HepG2 (cell line): ENCODE measurements around the gene SULT2B1.

ENCODE experiments used
- FIP1L1 ChIP-seq: fragments of 200-400 bp; formaldehyde crosslinking; IDR thresholded peaks from 2 replicates; pipeline ENCODE4 v1.6.1; 2018; ENCODE audit warnings: low read depth, mild to moderate bottlenecking, low read length, moderate library complexity, borderline replicate concordance; ENCODE audit not compliant: insufficient read depth
- REST ChIP-seq, 2 experiments: IDR thresholded peaks; 2 replicates each; pipeline ENCODE4 v1.6.1; 2011 to 2012; ENCODE audit warnings: low read length in 2 of 2, borderline replicate concordance in 1 of 2, low read depth in 1 of 2, mild to moderate bottlenecking in 1 of 2, moderate library complexity in 1 of 2
- TAF1 ChIP-seq: sonication (generic); formaldehyde crosslinking; IDR thresholded peaks from 2 replicates; pipeline ENCODE4 v1.4.0; 2020; ENCODE audit warnings: missing genetic modification reagents
- TP53 ChIP-seq: sonication (generic); formaldehyde crosslinking; conservative IDR thresholded peaks from 2 replicates; pipeline ENCODE4 v1.4.0; 2020; ENCODE audit warnings: missing genetic modification reagents
- ZNF10 ChIP-seq: sonication (generic); formaldehyde crosslinking; IDR thresholded peaks from 2 replicates; pipeline ENCODE4 v1.4.0; 2020; ENCODE audit warnings: mild to moderate bottlenecking, low read depth, missing genetic modification reagents, borderline replicate concordance
- ZNF432 ChIP-seq: sonication (generic); formaldehyde crosslinking; IDR thresholded peaks from 2 replicates; pipeline ENCODE4 v1.5.0; 2020; ENCODE audit warnings: missing genetic modification reagents, mild to moderate bottlenecking, borderline replicate concordance
- ZSCAN12 ChIP-seq: sonication (generic); formaldehyde crosslinking; IDR thresholded peaks from 2 replicates; pipeline ENCODE4 v1.9.0; 2021; ENCODE audit warnings: mild to moderate bottlenecking, missing genetic modification reagents

- TF ChIP-seq REST (IDR thresholded peaks at IDR 0.05; ENCODE audit: borderline replicate concordance in 1 of 2, low read depth in 1 of 2, low read length in 2 of 2) (no peak), FIP1L1 (no peak), TAF1 (no peak), ZNF10 (no peak), TP53 (CRISPR knock-in tag) (no peak), ZSCAN12 (no peak), ZNF432 (CRISPR knock-in tag) (no peak)
Measured at GRCh38 chr19:48506138-48506733, 45.7 kb upstream of the SULT2B1 start.
